HG03457 (cell line): ENCODE results near the gene SORCS2.
"Not testable (repeated sequence)": the region's sequence is repeated elsewhere in the genome, so short reads cannot be mapped to it uniquely, and the experiment has no call there.

Source experiments
- ATAC-seq: cut with Tn5 transposase; IDR thresholded peaks from one replicate; pipeline ENCODE4 v1.9.1; 2021; ENCODE audit warnings: moderate number of reproducible peaks; ENCODE audit not compliant: unreplicated experiment

Gene SORCS2

GRCh38 chr4:7561557-7561956 is 369.2 kb downstream of the SORCS2 start:
- ATAC-seq: no peak

- ATAC-seq: no peak
These were observed 371.9 kb downstream of the SORCS2 start for GRCh38 chr4:7564242-7564641.

GRCh38 chr4:7565483-7565882 is 373.1 kb downstream of the SORCS2 start:
- ATAC-seq: no peak

- ATAC-seq: no peak
These were observed 377.8 kb downstream of the SORCS2 start for GRCh38 chr4:7569810-7570783.

GRCh38 chr4:7571001-7571400 is 378.7 kb downstream of the SORCS2 start:
- ATAC-seq: no peak

- ATAC-seq: no peak
These were observed 379.4 kb downstream of the SORCS2 start for GRCh38 chr4:7571701-7572100.

- no peak for ATAC-seq
These were observed 380.6 kb downstream of the SORCS2 start for GRCh38 chr4:7572894-7573293.

GRCh38 chr4:7573576-7574091 is 381.3 kb downstream of the SORCS2 start:
- ATAC-seq: no peak

GRCh38 chr4:7574287-7575014 is 382.1 kb downstream of the SORCS2 start:
- ATAC-seq: no peak

GRCh38 chr4:7575426-7575825 is 383.1 kb downstream of the SORCS2 start:
- ATAC-seq: no peak

GRCh38 chr4:7577361-7578039 is 385.2 kb downstream of the SORCS2 start:
- not testable (repeated sequence) for ATAC-seq

GRCh38 chr4:7581477-7581876 is 389.1 kb downstream of the SORCS2 start:
- ATAC-seq: no peak

- ATAC-seq: no peak
These were observed 390.2 kb downstream of the SORCS2 start for GRCh38 chr4:7582313-7583097.

- ATAC-seq: no peak
These were observed 391.8 kb downstream of the SORCS2 start for GRCh38 chr4:7584098-7584497.

- no peak for ATAC-seq
These were observed 392.3 kb downstream of the SORCS2 start for GRCh38 chr4:7584606-7585159.

- ATAC-seq: no peak
These were observed 393.4 kb downstream of the SORCS2 start for GRCh38 chr4:7585768-7586167.

GRCh38 chr4:7587433-7588405 is 395.4 kb downstream of the SORCS2 start:
- ATAC-seq: no peak

GRCh38 chr4:7590189-7590588 is 397.9 kb downstream of the SORCS2 start:
- no peak for ATAC-seq

GRCh38 chr4:7590899-7591298 is 398.6 kb downstream of the SORCS2 start:
- ATAC-seq: no peak
